Duodenal mucosa (tissue), 2 donors: ENCODE measurements around the gene PACS2.
"Not testable (repeated sequence)": the region's sequence is repeated elsewhere in the genome, so short reads cannot be mapped to it uniquely, and the experiment has no call there.

Experiments used
- H3K27ac ChIP-seq: one replicate; pipeline ENCODE4 v1.7.0; 2013; ENCODE audit warnings: low read depth, low read length
- H3K27me3 ChIP-seq, 2 donors: one replicate each; pipeline ENCODE4 v1.7.0; 2013; ENCODE audit warnings: low read length in 2 of 2, control low read depth in 1 of 2; ENCODE audit not compliant: insufficient read depth in 2 of 2, control insufficient read depth in 1 of 2
- H3K36me3 ChIP-seq, 2 donors: one replicate each; pipeline ENCODE4 v1.7.0; 2013; ENCODE audit warnings: low read length in 2 of 2, control low read depth in 1 of 2; ENCODE audit not compliant: insufficient read depth in 2 of 2, control insufficient read depth in 1 of 2
- H3K4me1 ChIP-seq, 2 donors: one replicate each; pipeline ENCODE4 v1.7.0; 2013; ENCODE audit warnings: low read length in 2 of 2, control low read depth in 1 of 2; ENCODE audit not compliant: insufficient read depth in 2 of 2, control insufficient read depth in 1 of 2
- H3K4me3 ChIP-seq, 2 donors: one replicate each; pipeline ENCODE4 v1.7.0; 2013; ENCODE audit warnings: low read length in 2 of 2, low read depth in 1 of 2
- H3K9ac ChIP-seq, 2 donors: one replicate each; pipeline ENCODE4 v1.7.0; 2013; ENCODE audit warnings: low read length in 2 of 2, low read depth in 1 of 2
- H3K9me3 ChIP-seq, 2 donors: one replicate each; pipeline ENCODE4 v1.7.0; 2013; ENCODE audit warnings: low read length in 2 of 2, control low read depth in 1 of 2; ENCODE audit not compliant: control insufficient read depth in 1 of 2

PACS2 gene

GRCh38 chr14:105324871-105325270, 10.3 kb downstream of the PACS2 start:
- no peak overlapping the region for H3K27ac ChIP-seq
- no peaks in the 10 kb centered on the region for H3K4me1 ChIP-seq
- H3K4me3 ChIP-seq, result no peak overlapping the region
- H3K27me3 ChIP-seq, result no peaks in the 10 kb centered on the region
- no peak overlapping the region for H3K9ac ChIP-seq
- no peaks in the 10 kb centered on the region for H3K36me3 ChIP-seq
- no peaks in the 10 kb centered on the region for H3K9me3 ChIP-seq

- H3K4me1 ChIP-seq, result peaks cover 0 to 1% of the 10 kb centered on the region in 2 donors
- H3K27ac ChIP-seq, result no peak overlapping the region
- no peaks in the 10 kb centered on the region for H3K36me3 ChIP-seq
- no peak overlapping the region for H3K9ac ChIP-seq
- H3K4me3 ChIP-seq, result no peak overlapping the region
- no peaks in the 10 kb centered on the region for H3K9me3 ChIP-seq
- H3K27me3 ChIP-seq, result no peaks in the 10 kb centered on the region
Measured at GRCh38 chr14:105325303-105325702, 10.8 kb downstream of the PACS2 start.

- no peak overlapping the region for H3K9ac ChIP-seq
- no peak overlapping the region for H3K4me3 ChIP-seq
- no peak overlapping the region for H3K27ac ChIP-seq
- no peaks in the 10 kb centered on the region for H3K27me3 ChIP-seq
- no peaks in the 10 kb centered on the region for H3K9me3 ChIP-seq
- H3K36me3 ChIP-seq, result no peaks in the 10 kb centered on the region
- H3K4me1 ChIP-seq, result peaks cover 0 to 6% of the 10 kb centered on the region in 2 donors
Measured at GRCh38 chr14:105325716-105326567, 11.4 kb downstream of the PACS2 start.

GRCh38 chr14:105326568-105326867, 12.0 kb downstream of the PACS2 start:
- no peak overlapping the region for H3K9ac ChIP-seq
- no peak overlapping the region for H3K27ac ChIP-seq
- H3K4me3 ChIP-seq, result no peak overlapping the region
- peaks cover 0 to 6% of the 10 kb centered on the region in 2 donors for H3K4me1 ChIP-seq
- H3K27me3 ChIP-seq, result no peaks in the 10 kb centered on the region
- no peaks in the 10 kb centered on the region for H3K9me3 ChIP-seq
- H3K36me3 ChIP-seq, result no peaks in the 10 kb centered on the region

GRCh38 chr14:105326891-105327694, 12.5 kb downstream of the PACS2 start:
- Histone ChIP-seq H3K4me1 (peaks cover 0 to 6% of the 10 kb centered on the region in 2 donors), H3K36me3 (no peaks in the 10 kb centered on the region), H3K27me3 (no peaks in the 10 kb centered on the region), H3K9ac (no peak overlapping the region), H3K9me3 (no peaks in the 10 kb centered on the region), H3K27ac (no peak overlapping the region), H3K4me3 (no peak overlapping the region)

- H3K27ac ChIP-seq, H3K9me3 ChIP-seq, H3K27me3 ChIP-seq, H3K4me3 ChIP-seq, H3K9ac ChIP-seq, H3K4me1 ChIP-seq, H3K36me3 ChIP-seq: not testable (repeated sequence)
Measured at GRCh38 chr14:105327695-105328045, 13.1 kb downstream of the PACS2 start.

- H3K4me3 ChIP-seq, result no peak overlapping the region
- peaks cover 0 to 6% of the 10 kb centered on the region in 2 donors for H3K4me1 ChIP-seq
- H3K36me3 ChIP-seq, result no peaks in the 10 kb centered on the region
- H3K27me3 ChIP-seq, result no peaks in the 10 kb centered on the region
- H3K27ac ChIP-seq, result no peak overlapping the region
- H3K9ac ChIP-seq, result no peak overlapping the region
- no peaks in the 10 kb centered on the region for H3K9me3 ChIP-seq
Measured at GRCh38 chr14:105328070-105328677, 13.6 kb downstream of the PACS2 start.

GRCh38 chr14:105328678-105329390, 14.3 kb downstream of the PACS2 start:
- H3K36me3 ChIP-seq, result no peaks in the 10 kb centered on the region
- H3K9me3 ChIP-seq, result no peaks in the 10 kb centered on the region
- no peak overlapping the region for H3K27ac ChIP-seq
- no peak overlapping the region for H3K4me3 ChIP-seq
- H3K9ac ChIP-seq, result no peak overlapping the region
- H3K27me3 ChIP-seq, result no peaks in the 10 kb centered on the region
- H3K4me1 ChIP-seq, result peaks cover 0 to 6% of the 10 kb centered on the region in 2 donors

- H3K4me1 ChIP-seq, result peaks cover 0 to 6% of the 10 kb centered on the region in 2 donors
- no peaks in the 10 kb centered on the region for H3K9me3 ChIP-seq
- H3K27ac ChIP-seq, result no peak overlapping the region
- no peak overlapping the region for H3K9ac ChIP-seq
- no peak overlapping the region for H3K4me3 ChIP-seq
- no peaks in the 10 kb centered on the region for H3K36me3 ChIP-seq
- no peaks in the 10 kb centered on the region for H3K27me3 ChIP-seq
Measured at GRCh38 chr14:105329411-105330150, 15.0 kb downstream of the PACS2 start.
